OCI-LY7 (cell line): ENCODE measurements around the gene CCSER2. TPM values are rescaled to one million over a fixed set of nuclear protein-coding genes. Genes with fewer than 3 reads are reported as not detected.

Source experiments
- BruUV-seq: library from RNA; stranded (reverse); fragments of 400-500 nt; replicated peaks from 2 replicates; lab custom pipeline; 2021; lab: Mats Ljungman, UMichigan
- CTCF ChIA-PET: fragments of 300-600 bp; sonication (Branson Sonifier 250); formaldehyde crosslinking; loops from one replicate; lab custom pipeline; 2022; ENCODE audit warnings: antibody characterized with exemption; ENCODE audit not compliant: unreplicated experiment; lab: Charles Lee
- POLR2A ChIA-PET: fragments of 300-600 bp; sonication (Branson Sonifier 250); formaldehyde crosslinking; loops from one replicate; lab custom pipeline; 2022; ENCODE audit warnings: antibody characterized with exemption; lab: Charles Lee
- DNase-seq: peaks from one replicate; pipeline ENCODE4 v3.0.0-alpha.2; 2015; ENCODE audit warnings: low spot score
- H2AFZ ChIP-seq: fragments of 200-600 bp; sonication (generic), shearing (Covaris generic); 2 replicates; pipeline ENCODE4 v1.6.1; 2014; ENCODE audit warnings: mild to moderate bottlenecking, antibody characterized with exemption, low read length, moderate library complexity
- H3K27ac ChIP-seq: fragments of 200-600 bp; sonication (generic); 2 replicates; pipeline ENCODE4 v1.5.1; 2014; ENCODE audit warnings: mixed run types, low read depth, mild to moderate bottlenecking, moderate library complexity, low read length, inconsistent platforms; ENCODE audit not compliant: poor library complexity, severe bottlenecking
- H3K36me3 ChIP-seq: fragments of 200-600 bp; sonication (generic); 2 replicates; pipeline ENCODE4 v1.6.1; 2014; ENCODE audit warnings: mild to moderate bottlenecking, antibody characterized with exemption, low read length, moderate library complexity, mixed read lengths; ENCODE audit not compliant: insufficient read depth
- H3K4me1 ChIP-seq: fragments of 200-600 bp; sonication (generic); 2 replicates; pipeline ENCODE4 v1.5.1; 2014; ENCODE audit warnings: mild to moderate bottlenecking, low read length; ENCODE audit not compliant: insufficient read depth, poor library complexity, severe bottlenecking
- H3K4me2 ChIP-seq: fragments of 200-600 bp; sonication (generic); 2 replicates; pipeline ENCODE4 v1.6.1; 2014; ENCODE audit warnings: mild to moderate bottlenecking, low read length
- H3K4me3 ChIP-seq: fragments of 200-600 bp; sonication (generic); 2 replicates; pipeline ENCODE4 v1.5.1; 2014; ENCODE audit warnings: mild to moderate bottlenecking, low read depth, low read length; ENCODE audit not compliant: poor library complexity, severe bottlenecking
- H3K79me2 ChIP-seq: fragments of 200-600 bp; sonication (generic); 2 replicates; pipeline ENCODE4 v1.6.1; 2016; ENCODE audit warnings: low read depth, mild to moderate bottlenecking, low read length, moderate library complexity, mixed read lengths; ENCODE audit not compliant: insufficient read depth
- H3K9me2 ChIP-seq: fragments of 200-600 bp; sonication (generic); 2 replicates; pipeline ENCODE4 v1.6.1; 2016; ENCODE audit warnings: mild to moderate bottlenecking, low read length, mixed read lengths; ENCODE audit not compliant: insufficient read depth
- H3K9me3 ChIP-seq: fragments of 200-600 bp; sonication (generic); 2 replicates; pipeline ENCODE4 v1.6.1; 2014; ENCODE audit warnings: mild to moderate bottlenecking, mixed run types, low read length, mixed read lengths
- H4K20me1 ChIP-seq: fragments of 200-600 bp; sonication (generic); 2 replicates; pipeline ENCODE4 v1.6.1; 2014; ENCODE audit warnings: mild to moderate bottlenecking, antibody characterized with exemption, low read length, moderate library complexity, mixed read lengths; ENCODE audit not compliant: insufficient read depth
- EZH2phosphoT487 ChIP-seq: fragments of 200-600 bp; sonication (generic); IDR thresholded peaks from 2 replicates; pipeline ENCODE4 v1.6.1; 2018; ENCODE audit warnings: low read depth, borderline replicate concordance, mild to moderate bottlenecking, mixed run types, antibody characterized with exemption, low read length, moderate library complexity, mixed read lengths
- intact Hi-C: fragments of 100-400 bp; cut with micrococcal nuclease; formaldehyde crosslinking; loops from one replicate; pipeline ENCODE4 v1.10.0; 2022; ENCODE audit not compliant: unreplicated experiment
- total RNA-seq, 2 experiments: library from RNA; depleted of rRNA in 1 of 2; stranded (reverse); fragments of >200 nt in 1 of 2; shearing (Covaris generic) in 1 of 2; gene quantifications; 2 replicates each; pipeline ENCODE4 v1.2.3, GENCODE V29; 2014 to 2022
- TF ChIP-seq, protein P1 (sequence below): fragments of 200-600 bp; sonication (generic); conservative IDR thresholded peaks from 2 replicates; pipeline ENCODE4 v1.5.1; 2014; ENCODE audit warnings: mild to moderate bottlenecking, antibody characterized with exemption, low read length, moderate library complexity, mixed read lengths

CCSER2 gene
- total RNA-seq, 2 experiments from 2014 or later, result 15.9 to 30.1 TPM

GRCh38 chr10:84521013-84521412 is 192.6 kb downstream of the CCSER2 start:
- POLR2A ChIA-PET, result interaction anchor here (1.0 kb wide), 1 partner anchor 63 kb away, joined by 3 read pairs; no protein-coding TSS in a partner anchor
- H3K9me2 ChIP-seq, result no peaks in the 10 kb centered on the region
- intact Hi-C loops, result no loop called here
- H3K9me3 ChIP-seq, result no peaks in the 10 kb centered on the region
- DNase-seq, result no peak
- no peak overlapping the region for H3K4me3 ChIP-seq
- H3K4me1 ChIP-seq, result no peaks in the 10 kb centered on the region
- H3K79me2 ChIP-seq, result no peaks in the 10 kb centered on the region
- no peaks in the 10 kb centered on the region for H4K20me1 ChIP-seq
- no peak overlapping the region for H2AFZ ChIP-seq
- H3K4me2 ChIP-seq, result no peak overlapping the region
- BruUV-seq, result no TSS peak
- CTCF ChIA-PET, result no interaction called here
- no peak for TF ChIP-seq EZH2phosphoT487
- TF ChIP-seq, protein P1, sequence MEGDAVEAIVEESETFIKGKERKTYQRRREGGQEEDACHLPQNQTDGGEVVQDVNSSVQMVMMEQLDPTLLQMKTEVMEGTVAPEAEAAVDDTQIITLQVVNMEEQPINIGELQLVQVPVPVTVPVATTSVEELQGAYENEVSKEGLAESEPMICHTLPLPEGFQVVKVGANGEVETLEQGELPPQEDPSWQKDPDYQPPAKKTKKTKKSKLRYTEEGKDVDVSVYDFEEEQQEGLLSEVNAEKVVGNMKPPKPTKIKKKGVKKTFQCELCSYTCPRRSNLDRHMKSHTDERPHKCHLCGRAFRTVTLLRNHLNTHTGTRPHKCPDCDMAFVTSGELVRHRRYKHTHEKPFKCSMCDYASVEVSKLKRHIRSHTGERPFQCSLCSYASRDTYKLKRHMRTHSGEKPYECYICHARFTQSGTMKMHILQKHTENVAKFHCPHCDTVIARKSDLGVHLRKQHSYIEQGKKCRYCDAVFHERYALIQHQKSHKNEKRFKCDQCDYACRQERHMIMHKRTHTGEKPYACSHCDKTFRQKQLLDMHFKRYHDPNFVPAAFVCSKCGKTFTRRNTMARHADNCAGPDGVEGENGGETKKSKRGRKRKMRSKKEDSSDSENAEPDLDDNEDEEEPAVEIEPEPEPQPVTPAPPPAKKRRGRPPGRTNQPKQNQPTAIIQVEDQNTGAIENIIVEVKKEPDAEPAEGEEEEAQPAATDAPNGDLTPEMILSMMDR, result no peak
- H3K36me3 ChIP-seq, result no peaks in the 10 kb centered on the region
- no peak overlapping the region for H3K27ac ChIP-seq

- H3K9me3 ChIP-seq, result no peaks in the 10 kb centered on the region
- intact Hi-C loops, result no loop called here
- H3K4me2 ChIP-seq, result no peak overlapping the region
- H3K79me2 ChIP-seq, result no peaks in the 10 kb centered on the region
- no TSS peak for BruUV-seq
- POLR2A ChIA-PET, result interaction anchor here (1.0 kb wide), 1 partner anchor 63 kb away, joined by 3 read pairs; no protein-coding TSS in a partner anchor
- no peaks in the 10 kb centered on the region for H3K36me3 ChIP-seq
- no peak for DNase-seq
- no peaks in the 10 kb centered on the region for H3K4me1 ChIP-seq
- CTCF ChIA-PET, result no interaction called here
- H4K20me1 ChIP-seq, result no peaks in the 10 kb centered on the region
- no peaks in the 10 kb centered on the region for H3K9me2 ChIP-seq
- H3K27ac ChIP-seq, result no peak overlapping the region
- no peak overlapping the region for H3K4me3 ChIP-seq
- H2AFZ ChIP-seq, result no peak overlapping the region
- TF ChIP-seq, protein P1, result no peak
- TF ChIP-seq EZH2phosphoT487, result no peak
Measured at GRCh38 chr10:84521468-84521867, 193.1 kb downstream of the CCSER2 start.

- no peaks in the 10 kb centered on the region for H4K20me1 ChIP-seq
- CTCF ChIA-PET, result no interaction called here
- no peaks in the 10 kb centered on the region for H3K9me3 ChIP-seq
- no peak overlapping the region for H2AFZ ChIP-seq
- intact Hi-C loops, result no loop called here
- no peaks in the 10 kb centered on the region for H3K9me2 ChIP-seq
- H3K4me2 ChIP-seq, result no peak overlapping the region
- DNase-seq, result no peak
- H3K36me3 ChIP-seq, result no peaks in the 10 kb centered on the region
- H3K4me3 ChIP-seq, result no peak overlapping the region
- TF ChIP-seq, protein P1, result no peak
- TF ChIP-seq EZH2phosphoT487, result no peak
- no TSS peak for BruUV-seq
- no peaks in the 10 kb centered on the region for H3K79me2 ChIP-seq
- H3K4me1 ChIP-seq, result no peaks in the 10 kb centered on the region
- no peak overlapping the region for H3K27ac ChIP-seq
- POLR2A ChIA-PET, result no interaction called here
Measured at GRCh38 chr10:84522612-84523462, 194.4 kb downstream of the CCSER2 start.
